Activated gamma-delta T cell treated with Interleukin-2 at 50 U/mL for 16 hours (primary cell): ENCODE results near the gene CACNA2D3.

ENCODE experiments used
- DNase-seq: peaks from one replicate; pipeline ENCODE4 v3.0.0-alpha.2; 2020

CACNA2D3 gene

DNA sequence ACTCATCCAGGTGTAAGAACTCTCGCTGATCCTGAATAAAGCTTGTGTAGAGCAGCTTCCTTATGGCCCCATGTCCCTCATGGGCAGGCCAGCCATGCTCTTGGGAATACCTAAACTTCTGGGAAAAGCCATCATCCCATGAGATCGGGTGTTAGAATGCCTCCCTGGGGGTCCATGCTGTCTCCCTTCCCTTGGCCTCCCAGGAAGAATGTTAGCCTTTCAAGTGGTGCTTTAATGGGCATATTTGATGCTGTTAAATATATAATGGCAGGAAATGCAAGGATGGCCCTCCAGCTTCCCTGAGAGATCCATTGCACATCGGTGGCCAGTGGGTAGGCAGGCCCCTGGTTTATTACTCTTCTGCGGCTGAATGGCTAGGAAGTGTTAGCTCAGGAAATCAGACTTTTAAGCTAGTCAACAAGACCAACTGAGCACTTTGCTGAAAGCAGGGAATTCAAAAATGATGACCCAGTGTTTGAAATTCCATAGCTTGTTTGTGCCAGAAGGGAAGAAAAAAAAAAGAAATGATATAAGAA is 866.0 kb downstream of the CACNA2D3 start:
- DNase-seq: no peak

- no peak for DNase-seq
Measured at GRCh38 chr3:54988838-54989630, 866.7 kb downstream of the CACNA2D3 start.

- DNase-seq: no peak
Measured at GRCh38 chr3:54994111-54994513, 871.8 kb downstream of the CACNA2D3 start.

DNA sequence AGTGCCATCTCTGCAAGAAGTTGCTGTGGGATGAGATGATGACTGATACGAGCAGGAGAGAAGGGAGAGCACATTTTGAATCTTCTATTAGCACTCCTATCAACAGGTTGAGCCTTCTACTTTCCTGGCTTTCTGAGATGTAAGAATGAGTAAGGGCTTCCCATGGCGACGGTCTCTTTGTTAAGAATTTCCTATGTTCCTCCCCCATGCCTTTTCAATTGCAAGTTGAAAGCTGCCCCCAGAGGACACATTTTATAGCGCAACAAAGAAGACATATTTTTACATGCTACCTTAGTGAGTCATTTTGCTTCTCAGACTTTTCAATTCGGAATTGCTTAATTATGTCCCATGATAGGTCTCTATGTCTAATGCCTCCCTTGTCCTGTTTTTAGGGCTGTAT is 876.8 kb downstream of the CACNA2D3 start:
- DNase-seq: no peak

DNA sequence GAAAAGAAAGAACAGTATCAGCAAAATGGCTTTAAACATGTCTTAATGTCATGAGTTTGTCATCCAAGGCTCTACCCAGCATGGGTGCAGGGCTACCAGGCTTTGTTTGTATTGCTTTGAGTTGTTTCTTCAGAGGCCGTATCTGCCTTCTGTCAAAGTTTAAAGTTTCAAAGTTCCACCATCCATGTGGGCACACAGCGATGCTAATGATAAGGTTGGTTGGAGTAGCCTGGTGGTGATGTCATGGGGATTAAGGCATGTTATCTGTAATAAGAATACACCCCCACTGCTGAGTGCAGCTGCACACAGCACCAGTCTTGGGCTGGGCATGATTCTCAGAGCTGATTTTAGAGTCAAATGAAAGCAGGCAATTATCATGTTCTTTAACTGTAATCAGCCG is 877.5 kb downstream of the CACNA2D3 start:
- no peak for DNase-seq

GRCh38 chr3:55000546-55000945 is 878.2 kb downstream of the CACNA2D3 start:
- DNase-seq: no peak

DNA sequence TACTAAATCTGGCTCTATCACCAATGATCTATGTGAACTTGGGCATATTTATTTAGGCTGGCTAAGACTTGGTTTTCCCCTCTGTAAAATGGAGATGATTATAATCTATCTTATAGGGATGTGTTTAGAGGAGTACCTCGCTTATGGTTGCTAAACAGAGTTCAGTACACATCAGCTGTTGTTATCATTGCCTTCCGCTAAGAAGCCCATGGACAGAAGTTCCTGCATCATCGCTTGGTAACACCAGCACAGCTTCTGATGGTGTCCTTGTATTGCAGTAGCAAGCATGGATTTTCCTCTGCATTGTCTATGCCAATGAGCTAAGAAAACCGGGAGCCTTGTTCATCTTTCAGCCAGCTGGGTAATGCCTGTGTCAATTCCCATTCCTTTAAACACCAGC is 878.6 kb downstream of the CACNA2D3 start:
- no peak for DNase-seq

DNA sequence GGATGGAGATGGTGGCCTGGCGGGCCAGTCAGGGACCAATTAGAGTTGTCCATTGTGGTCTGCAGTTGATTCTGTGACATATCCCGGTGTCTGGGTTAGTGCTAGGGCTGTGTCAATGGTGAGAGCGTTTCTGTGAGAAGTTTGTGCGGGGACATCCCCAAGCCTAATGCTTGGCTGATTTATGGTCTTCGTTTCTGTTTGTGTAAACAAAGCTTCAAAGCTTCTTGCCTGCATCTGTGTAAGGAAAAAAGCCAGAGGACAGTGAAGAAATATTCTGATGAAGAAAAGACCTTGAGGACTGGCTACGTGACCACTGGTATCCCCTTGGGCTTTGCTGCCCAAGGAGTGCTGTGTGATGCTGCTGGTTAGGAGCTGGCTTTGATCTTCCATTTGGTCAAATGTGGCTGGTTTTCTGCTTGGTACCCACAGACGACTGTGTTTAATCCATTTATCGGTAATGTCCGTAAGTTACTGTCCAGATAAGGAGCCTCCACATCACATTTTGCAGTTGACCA is 880.1 kb downstream of the CACNA2D3 start:
- DNase-seq: no peak

DNA sequence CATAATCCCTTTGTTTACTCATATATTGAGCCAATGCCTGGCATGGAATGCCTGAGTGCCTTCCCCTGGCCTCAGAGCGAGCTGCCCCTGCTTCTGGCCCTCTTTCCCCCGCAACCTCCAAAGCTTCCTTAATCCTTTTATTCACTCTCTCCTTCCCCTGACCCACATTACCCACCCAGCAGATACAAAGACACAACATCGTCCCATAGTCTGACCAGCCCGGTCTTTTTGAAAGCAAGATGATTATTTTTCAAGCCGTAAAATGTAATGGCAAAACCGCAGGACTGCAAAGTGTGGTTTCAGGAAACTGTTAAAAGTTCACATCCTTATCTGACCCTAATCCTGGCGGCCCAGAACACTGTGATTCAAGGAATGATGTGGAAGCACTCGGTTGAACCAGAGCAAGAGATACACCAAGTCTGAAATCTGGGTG is 883.9 kb downstream of the CACNA2D3 start:
- no peak for DNase-seq

DNA sequence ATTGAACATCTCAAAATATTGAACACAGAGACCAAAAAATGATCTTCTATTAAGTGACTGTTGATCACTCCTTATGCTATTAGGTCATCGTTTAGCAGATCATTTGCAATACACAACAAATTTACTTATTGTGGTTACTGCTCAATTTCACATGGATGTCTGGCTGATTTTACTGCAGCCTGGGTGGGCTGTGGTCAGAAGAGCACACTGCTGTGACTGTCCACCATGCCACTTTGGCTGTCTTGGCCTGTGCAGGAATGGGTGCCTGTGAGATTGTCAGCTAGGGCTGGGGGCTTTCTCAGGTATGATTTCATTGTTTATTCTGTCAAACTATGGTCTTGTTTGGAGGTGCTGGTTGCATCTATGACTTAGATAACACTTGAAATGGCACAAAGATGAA is 885.6 kb downstream of the CACNA2D3 start:
- DNase-seq: no peak

DNA sequence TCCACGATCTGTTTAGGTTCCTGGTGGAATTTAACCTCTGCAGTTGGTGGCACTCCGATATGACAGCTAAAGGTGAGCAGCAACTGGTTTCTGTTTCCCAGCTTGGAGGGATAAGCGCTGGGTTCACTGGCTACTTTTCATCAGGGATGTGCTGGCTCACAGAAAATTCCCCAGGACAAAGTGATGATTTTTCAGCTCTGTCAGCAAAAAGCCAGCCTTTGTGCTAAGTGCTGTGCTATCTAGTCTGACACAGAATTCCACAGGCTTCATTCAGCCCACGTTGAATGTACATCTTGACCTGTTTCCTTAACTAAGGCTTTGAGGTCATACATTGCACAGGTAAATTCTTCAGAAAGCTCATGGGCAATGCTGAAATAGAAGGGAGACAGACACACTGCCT is 887.0 kb downstream of the CACNA2D3 start:
- no peak for DNase-seq

DNA sequence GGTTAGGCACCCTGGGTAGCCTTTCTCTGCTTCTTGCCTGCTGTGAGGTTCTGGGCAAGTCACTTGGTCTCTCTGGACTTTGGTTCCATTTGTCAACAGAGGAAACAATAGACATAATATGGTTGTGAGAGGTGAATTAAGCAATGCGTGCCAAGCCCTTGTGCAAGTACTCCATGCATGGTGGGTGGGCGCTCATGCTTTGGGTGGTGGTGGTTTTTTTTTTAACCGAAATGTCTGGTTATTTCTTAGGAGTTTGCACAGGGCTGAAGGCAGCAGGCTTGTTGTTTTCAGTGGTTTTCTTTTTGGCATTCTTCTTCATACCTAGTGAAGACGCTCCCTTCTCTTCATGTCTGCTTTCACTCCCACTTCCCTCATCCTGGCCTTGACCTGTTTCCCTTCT is 889.7 kb downstream of the CACNA2D3 start:
- DNase-seq: no peak

- no peak for DNase-seq
Measured at GRCh38 chr3:55013145-55013925, 891.0 kb downstream of the CACNA2D3 start.

GRCh38 chr3:55014081-55014480 is 891.7 kb downstream of the CACNA2D3 start:
- DNase-seq: no peak

DNA sequence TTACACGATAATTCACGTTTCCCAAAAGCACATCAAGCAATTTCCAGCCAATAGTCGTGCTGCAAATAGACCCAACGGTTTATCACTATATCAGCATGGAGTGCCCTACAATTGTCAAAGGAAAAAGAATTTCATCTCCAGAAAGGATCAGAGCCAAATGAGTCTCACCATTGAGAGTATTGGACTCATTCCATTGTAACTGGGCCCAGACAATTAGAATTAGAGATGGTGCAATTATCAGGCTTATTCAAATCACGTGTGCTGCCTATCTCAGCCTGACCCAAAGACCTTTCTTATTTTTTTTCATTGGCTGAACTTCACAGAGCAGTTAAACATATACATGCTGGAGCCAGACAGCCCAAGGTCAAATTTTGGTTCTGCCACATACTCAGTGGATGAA is 892.6 kb downstream of the CACNA2D3 start:
- no peak for DNase-seq

- DNase-seq: no peak
Measured at GRCh38 chr3:55017876-55018275, 895.5 kb downstream of the CACNA2D3 start.

GRCh38 chr3:55030938-55031337 is 908.6 kb downstream of the CACNA2D3 start:
- DNase-seq: no peak

GRCh38 chr3:55036883-55037577 is 914.7 kb downstream of the CACNA2D3 start:
- no peak for DNase-seq

GRCh38 chr3:55042591-55042990 is 920.2 kb downstream of the CACNA2D3 start:
- DNase-seq: no peak

DNA sequence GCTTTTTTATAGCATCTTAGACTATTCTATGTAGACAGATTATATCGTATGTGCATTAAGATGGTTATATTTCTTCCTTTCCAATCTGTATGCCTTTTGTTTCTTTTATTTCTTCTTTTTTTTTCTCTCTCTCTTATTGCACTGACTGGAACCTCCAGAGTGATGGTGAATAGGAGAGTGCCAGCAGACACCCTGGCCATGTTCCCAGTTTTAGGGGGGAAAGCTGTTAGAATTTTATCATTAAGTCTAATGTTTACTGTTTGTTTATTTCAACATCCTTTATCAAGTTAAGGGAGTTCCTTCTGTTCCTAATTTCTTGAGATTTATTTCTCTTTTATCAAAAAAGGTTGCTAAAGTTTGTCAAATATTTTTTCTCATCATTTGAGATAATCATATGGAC is 922.1 kb downstream of the CACNA2D3 start:
- no peak for DNase-seq

DNA sequence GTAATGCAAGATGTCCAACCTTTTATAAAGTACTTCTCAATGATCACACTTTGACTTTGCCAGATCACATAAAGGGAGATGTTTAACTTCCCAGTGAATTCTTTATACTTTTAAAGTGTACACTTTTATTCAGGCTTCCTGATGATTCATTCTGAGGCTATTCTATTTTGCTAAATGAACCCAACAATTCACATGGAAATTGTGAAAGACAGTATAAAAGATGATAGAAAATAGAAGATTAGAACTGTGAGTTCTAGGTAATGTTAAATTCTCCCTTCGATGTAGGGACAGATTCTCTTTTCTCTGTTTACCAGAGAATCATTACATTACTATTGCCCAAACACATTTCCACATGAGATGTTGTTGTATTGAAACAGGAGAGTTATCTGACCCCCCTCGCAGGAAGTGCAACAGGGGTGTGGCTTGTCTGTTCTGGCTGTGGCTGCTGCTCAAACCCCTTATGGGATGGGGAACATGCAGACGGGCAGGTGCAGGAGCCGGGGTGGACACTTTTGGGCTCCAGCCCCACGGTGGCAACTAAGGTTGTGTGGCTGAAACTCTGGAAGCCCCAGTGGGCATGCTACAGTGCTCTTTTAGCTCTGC is 936.8 kb downstream of the CACNA2D3 start:
- no peak for DNase-seq

DNA sequence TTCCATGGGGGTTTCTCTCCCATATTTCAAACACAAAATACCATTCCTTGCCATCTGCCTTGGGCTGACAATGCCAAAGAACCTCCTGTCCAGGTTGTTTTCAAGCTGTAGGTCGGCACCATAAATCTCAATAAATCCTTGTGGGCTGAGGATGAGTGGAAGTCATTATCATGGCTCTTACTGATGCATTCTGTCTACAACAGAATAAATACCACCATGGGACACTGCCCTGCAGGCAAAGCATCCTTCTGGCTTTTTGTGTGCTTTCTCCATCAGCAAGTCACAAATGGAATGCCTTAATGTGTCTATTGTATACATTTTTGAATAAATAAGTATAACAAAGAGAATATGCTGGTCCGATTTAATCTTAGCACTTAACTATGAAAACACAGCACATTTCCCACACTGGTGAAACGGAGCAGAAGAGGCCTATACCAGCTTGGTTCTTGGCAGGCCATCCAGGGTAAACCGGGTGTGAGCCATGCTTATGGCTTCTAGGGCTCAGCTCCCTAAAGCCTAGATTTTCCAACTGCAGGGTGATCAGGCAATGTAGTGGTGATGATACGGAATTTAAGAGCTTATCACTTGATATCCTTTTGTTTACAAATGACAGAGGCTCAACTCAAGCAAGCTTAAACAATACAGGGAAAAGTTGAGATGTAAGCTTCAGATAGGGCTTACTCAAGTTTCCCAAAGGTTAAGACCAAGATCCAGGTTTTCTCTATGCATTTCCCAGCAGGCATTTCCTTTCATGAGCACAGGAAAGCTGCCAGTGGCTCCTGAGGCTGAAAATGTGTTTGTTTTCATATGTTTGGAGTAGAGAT is 938.8 kb downstream of the CACNA2D3 start:
- no peak for DNase-seq
